HG03108 (cell line): ENCODE data around the gene C4orf50.

ENCODE experiments used
- ATAC-seq: cut with Tn5 transposase; IDR thresholded peaks from one replicate; pipeline ENCODE4 v1.9.1; 2021; ENCODE audit warnings: moderate library complexity; ENCODE audit not compliant: unreplicated experiment

C4orf50 gene

GRCh38 chr4:6018331-6018730, at the start of gene C4orf50:
Gene C4orf50, minus strand, starts transcription at chr4:6018431.
- no peak for ATAC-seq

- ATAC-seq = no peak
Observed at GRCh38 chr4:6065934-6066590, 47.8 kb upstream of the C4orf50 start.

GRCh38 chr4:6065166-6065565, 46.9 kb upstream of the C4orf50 start:
- ATAC-seq = no peak

- no peak for ATAC-seq
Observed at GRCh38 chr4:6064383-6064782, 46.2 kb upstream of the C4orf50 start.

- ATAC-seq = no peak
Observed at GRCh38 chr4:6063684-6064083, 45.5 kb upstream of the C4orf50 start.

- no peak for ATAC-seq
Observed at GRCh38 chr4:6062133-6062532, 43.9 kb upstream of the C4orf50 start.

GRCh38 chr4:6059375-6059805, 41.2 kb upstream of the C4orf50 start:
- no peak for ATAC-seq

- no peak for ATAC-seq
Observed at GRCh38 chr4:6058531-6059374, 40.5 kb upstream of the C4orf50 start.

GRCh38 chr4:6056976-6057766, 38.9 kb upstream of the C4orf50 start:
- no peak for ATAC-seq

- ATAC-seq = no peak
Observed at GRCh38 chr4:6055436-6055835, 37.2 kb upstream of the C4orf50 start.

- no peak for ATAC-seq
Observed at GRCh38 chr4:6055030-6055429, 36.8 kb upstream of the C4orf50 start.

- ATAC-seq = no peak
Observed at GRCh38 chr4:6054162-6054922, 36.1 kb upstream of the C4orf50 start.

GRCh38 chr4:6052679-6053078, 34.4 kb upstream of the C4orf50 start:
- no peak for ATAC-seq

GRCh38 chr4:6050551-6050950, 32.3 kb upstream of the C4orf50 start:
- no peak for ATAC-seq

GRCh38 chr4:6049985-6050384, 31.8 kb upstream of the C4orf50 start:
- ATAC-seq = no peak

GRCh38 chr4:6049278-6049677, 31.0 kb upstream of the C4orf50 start:
- no peak for ATAC-seq

- ATAC-seq = no peak
Observed at GRCh38 chr4:6048537-6048936, 30.3 kb upstream of the C4orf50 start.

GRCh38 chr4:6047130-6047673, 29.0 kb upstream of the C4orf50 start:
- no peak for ATAC-seq

GRCh38 chr4:6046526-6047129, 28.4 kb upstream of the C4orf50 start:
- no peak for ATAC-seq

GRCh38 chr4:6044805-6045204, 26.6 kb upstream of the C4orf50 start:
- ATAC-seq = no peak
